ENCODE results near the gene FMR1.

Gene FMR1

DNA sequence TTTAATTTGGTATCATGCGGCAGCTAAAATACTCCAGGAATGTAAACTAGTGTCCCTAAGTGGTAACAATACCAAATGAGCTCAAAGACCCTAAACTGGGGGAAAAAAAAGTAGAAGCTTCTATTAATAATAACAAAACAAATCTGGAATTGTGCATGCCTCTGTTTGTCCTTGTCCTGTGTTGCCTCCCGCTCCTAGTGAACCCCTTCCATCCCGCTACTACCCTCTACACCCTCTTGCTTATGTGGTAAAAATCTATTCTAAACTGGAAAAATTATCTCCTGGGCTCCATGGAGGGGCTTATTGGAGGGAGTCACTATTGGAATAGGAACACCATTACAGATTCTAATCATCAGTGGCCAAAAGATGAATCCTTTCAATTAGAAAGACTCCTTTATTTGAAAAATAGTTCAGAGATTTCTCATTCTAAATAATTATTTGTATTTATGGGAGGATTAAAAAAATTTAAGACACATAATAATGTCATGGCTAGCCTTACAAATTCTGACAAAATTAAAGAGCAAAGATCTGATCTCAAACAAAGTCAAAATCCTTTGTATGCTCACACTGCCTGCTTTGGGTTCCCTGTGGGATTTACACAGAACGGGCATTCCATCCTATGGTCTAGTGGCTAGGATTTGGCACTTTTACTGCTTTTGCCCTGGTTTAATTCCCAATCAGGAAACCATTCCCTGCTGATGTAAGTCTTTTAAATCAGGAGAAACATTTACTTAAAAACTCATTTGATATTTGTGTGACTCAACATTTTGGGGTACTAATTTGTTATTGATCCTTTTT lies 34.7 kb upstream of the FMR1 start (continued):
- TF ChIP-seq, protein P1, sequence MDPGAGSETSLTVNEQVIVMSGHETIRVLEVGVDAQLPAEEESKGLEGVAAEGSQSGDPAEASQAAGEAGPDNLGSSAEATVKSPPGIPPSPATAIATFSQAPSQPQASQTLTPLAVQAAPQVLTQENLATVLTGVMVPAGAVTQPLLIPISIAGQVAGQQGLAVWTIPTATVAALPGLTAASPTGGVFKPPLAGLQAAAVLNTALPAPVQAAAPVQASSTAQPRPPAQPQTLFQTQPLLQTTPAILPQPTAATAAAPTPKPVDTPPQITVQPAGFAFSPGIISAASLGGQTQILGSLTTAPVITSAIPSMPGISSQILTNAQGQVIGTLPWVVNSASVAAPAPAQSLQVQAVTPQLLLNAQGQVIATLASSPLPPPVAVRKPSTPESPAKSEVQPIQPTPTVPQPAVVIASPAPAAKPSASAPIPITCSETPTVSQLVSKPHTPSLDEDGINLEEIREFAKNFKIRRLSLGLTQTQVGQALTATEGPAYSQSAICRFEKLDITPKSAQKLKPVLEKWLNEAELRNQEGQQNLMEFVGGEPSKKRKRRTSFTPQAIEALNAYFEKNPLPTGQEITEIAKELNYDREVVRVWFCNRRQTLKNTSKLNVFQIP (CRISPR knock-in tag; IDR thresholded peaks at IDR 0.05; ENCODE audit: borderline replicate concordance, low read depth) = no peak
- TF ChIP-seq CSRNP3 (CRISPR knock-in tag; IDR thresholded peaks at IDR 0.05) (no peak), ZNF565 (CRISPR knock-in tag; conservative IDR thresholded peaks at IDR 0.05; ENCODE audit: low read depth) (no peak), CSDC2 (CRISPR knock-in tag; IDR thresholded peaks at IDR 0.05) (no peak), TOX (CRISPR knock-in tag; IDR thresholded peaks at IDR 0.05; ENCODE audit: borderline replicate concordance) (no peak), SNAI2 (CRISPR knock-in tag; IDR thresholded peaks at IDR 0.05) (no peak)

GRCh38 chrX:147877726-147878125 lies 34.0 kb upstream of the FMR1 start:
- TF ChIP-seq SNAI2 (CRISPR knock-in tag; IDR thresholded peaks at IDR 0.05) (no peak), PPARA (CRISPR knock-in tag; IDR thresholded peaks at IDR 0.05; ENCODE audit: borderline replicate concordance) (no peak), TOX (CRISPR knock-in tag; IDR thresholded peaks at IDR 0.05; ENCODE audit: borderline replicate concordance) (no peak), ZC3H10 (CRISPR knock-in tag; IDR thresholded peaks at IDR 0.05) (no peak), GLIS3 (CRISPR knock-in tag; IDR thresholded peaks at IDR 0.05) (no peak), RARB (CRISPR knock-in tag; IDR thresholded peaks at IDR 0.05) (no peak), OSR1 (CRISPR knock-in tag; IDR thresholded peaks at IDR 0.05) (no peak), ZNF8 (CRISPR knock-in tag; IDR thresholded peaks at IDR 0.05) (no peak), ESRRG (CRISPR knock-in tag; IDR thresholded peaks at IDR 0.05) (no peak), TCF4 (CRISPR knock-in tag; IDR thresholded peaks at IDR 0.05; ENCODE audit: borderline replicate concordance) (no peak), PATZ1 (CRISPR knock-in tag; IDR thresholded peaks at IDR 0.05; ENCODE audit: borderline replicate concordance) (no peak), ISL1 (CRISPR knock-in tag; IDR thresholded peaks at IDR 0.05) (no peak), ZFP30 (CRISPR knock-in tag; IDR thresholded peaks at IDR 0.05) (no peak)
- TF ChIP-seq, protein P1 (CRISPR knock-in tag; IDR thresholded peaks at IDR 0.05; ENCODE audit: borderline replicate concordance, low read depth) = no peak
- TF ChIP-seq, protein P2, sequence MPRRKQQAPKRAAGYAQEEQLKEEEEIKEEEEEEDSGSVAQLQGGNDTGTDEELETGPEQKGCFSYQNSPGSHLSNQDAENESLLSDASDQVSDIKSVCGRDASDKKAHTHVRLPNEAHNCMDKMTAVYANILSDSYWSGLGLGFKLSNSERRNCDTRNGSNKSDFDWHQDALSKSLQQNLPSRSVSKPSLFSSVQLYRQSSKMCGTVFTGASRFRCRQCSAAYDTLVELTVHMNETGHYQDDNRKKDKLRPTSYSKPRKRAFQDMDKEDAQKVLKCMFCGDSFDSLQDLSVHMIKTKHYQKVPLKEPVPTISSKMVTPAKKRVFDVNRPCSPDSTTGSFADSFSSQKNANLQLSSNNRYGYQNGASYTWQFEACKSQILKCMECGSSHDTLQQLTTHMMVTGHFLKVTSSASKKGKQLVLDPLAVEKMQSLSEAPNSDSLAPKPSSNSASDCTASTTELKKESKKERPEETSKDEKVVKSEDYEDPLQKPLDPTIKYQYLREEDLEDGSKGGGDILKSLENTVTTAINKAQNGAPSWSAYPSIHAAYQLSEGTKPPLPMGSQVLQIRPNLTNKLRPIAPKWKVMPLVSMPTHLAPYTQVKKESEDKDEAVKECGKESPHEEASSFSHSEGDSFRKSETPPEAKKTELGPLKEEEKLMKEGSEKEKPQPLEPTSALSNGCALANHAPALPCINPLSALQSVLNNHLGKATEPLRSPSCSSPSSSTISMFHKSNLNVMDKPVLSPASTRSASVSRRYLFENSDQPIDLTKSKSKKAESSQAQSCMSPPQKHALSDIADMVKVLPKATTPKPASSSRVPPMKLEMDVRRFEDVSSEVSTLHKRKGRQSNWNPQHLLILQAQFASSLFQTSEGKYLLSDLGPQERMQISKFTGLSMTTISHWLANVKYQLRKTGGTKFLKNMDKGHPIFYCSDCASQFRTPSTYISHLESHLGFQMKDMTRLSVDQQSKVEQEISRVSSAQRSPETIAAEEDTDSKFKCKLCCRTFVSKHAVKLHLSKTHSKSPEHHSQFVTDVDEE (CRISPR knock-in tag; IDR thresholded peaks at IDR 0.05) = no peak
- no peak for ATAC-seq

GRCh38 chrX:147884958-147885357 lies 26.8 kb upstream of the FMR1 start:
- TF ChIP-seq, protein P3, sequence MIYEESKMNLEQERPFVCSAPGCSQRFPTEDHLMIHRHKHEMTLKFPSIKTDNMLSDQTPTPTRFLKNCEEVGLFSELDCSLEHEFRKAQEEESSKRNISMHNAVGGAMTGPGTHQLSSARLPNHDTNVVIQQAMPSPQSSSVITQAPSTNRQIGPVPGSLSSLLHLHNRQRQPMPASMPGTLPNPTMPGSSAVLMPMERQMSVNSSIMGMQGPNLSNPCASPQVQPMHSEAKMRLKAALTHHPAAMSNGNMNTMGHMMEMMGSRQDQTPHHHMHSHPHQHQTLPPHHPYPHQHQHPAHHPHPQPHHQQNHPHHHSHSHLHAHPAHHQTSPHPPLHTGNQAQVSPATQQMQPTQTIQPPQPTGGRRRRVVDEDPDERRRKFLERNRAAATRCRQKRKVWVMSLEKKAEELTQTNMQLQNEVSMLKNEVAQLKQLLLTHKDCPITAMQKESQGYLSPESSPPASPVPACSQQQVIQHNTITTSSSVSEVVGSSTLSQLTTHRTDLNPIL (CRISPR knock-in tag; IDR thresholded peaks at IDR 0.05; ENCODE audit: low read depth) = no peak
- TF ChIP-seq PPARA (CRISPR knock-in tag; IDR thresholded peaks at IDR 0.05; ENCODE audit: borderline replicate concordance) = no peak
- no peak for TF ChIP-seq ZFP30 (CRISPR knock-in tag; IDR thresholded peaks at IDR 0.05)
- TF ChIP-seq RARB (CRISPR knock-in tag; IDR thresholded peaks at IDR 0.05) = no peak
- TF ChIP-seq TOX (CRISPR knock-in tag; IDR thresholded peaks at IDR 0.05; ENCODE audit: borderline replicate concordance) = no peak
- no peak for TF ChIP-seq ZNF70 (CRISPR knock-in tag; IDR thresholded peaks at IDR 0.05)
- TF ChIP-seq, protein P2 (CRISPR knock-in tag; IDR thresholded peaks at IDR 0.05) = no peak
- TF ChIP-seq GLIS3 (CRISPR knock-in tag; IDR thresholded peaks at IDR 0.05) = no peak
- no peak for TF ChIP-seq SNAI2 (CRISPR knock-in tag; IDR thresholded peaks at IDR 0.05)
- TF ChIP-seq PATZ1 (CRISPR knock-in tag; IDR thresholded peaks at IDR 0.05; ENCODE audit: borderline replicate concordance) = no peak
- no peak for ATAC-seq

All from SK-N-SH treated with all-trans-retinoic acid at 6 μM for 48 hours (cell line).